K562 (cell line): Measurements from ENCODE around the gene FAAP100. TPM values are rescaled to one million over a fixed set of nuclear protein-coding genes. Genes with fewer than 3 reads are reported as not detected.

Source experiments
- ATAC-seq: fragments of 200-7000 bp; cut with Tn5 transposase; 3 replicates; pipeline ENCODE4 v1.9.1; 2020; ENCODE audit warnings: moderate library complexity
- BruUV-seq: library from RNA; stranded (reverse); fragments of 400-500 nt; replicated peaks from 2 replicates; lab custom pipeline; 2021; lab: Mats Ljungman, UMichigan
- CTCF ChIA-PET: fragments of 300-600 bp; formaldehyde crosslinking; extraction: SDS; loops from one replicate; lab custom pipeline; 2021; ENCODE audit warnings: low intra/inter-chr PET ratio; lab: Yijun Ruan, JAX
- POLR2A ChIA-PET: fragments of 300-600, 350-650 bp; sonication (Branson Sonifier 250); formaldehyde crosslinking; extraction: SDS; loops from one replicate; lab custom pipeline; 2021; ENCODE audit warnings: antibody characterized with exemption, inconsistent platforms; lab: Yijun Ruan, JAX
- DNase-seq, 4 experiments: peaks; one replicate each; pipeline versions ENCODE4 v3.0.0 to v3.0.0-alpha.2; 2011 to 2018; ENCODE audit warnings: low spot score in 3 of 4, mixed read lengths in 3 of 4; ENCODE audit errors: extremely low read depth in 1 of 4
- FAIRE-seq: peaks from 2 replicates; lab custom pipeline; 2011; peaks lifted over from hg19 to GRCh38; lab: Jason Lieb, UNC
- H2AFZ ChIP-seq: 2 replicates; pipeline ENCODE4 v1.6.0; 2011; ENCODE audit warnings: low read depth, low read length, control low read depth, inconsistent platforms
- H3K27ac ChIP-seq: fragments of 200-600 bp; 3 replicates; pipeline ENCODE4 v1.8.0; 2011; ENCODE audit warnings: low read depth, mild to moderate bottlenecking, control low read depth, inconsistent platforms, low read length, moderate library complexity, mixed read lengths; ENCODE audit errors: extremely low read depth
- H3K27me3 ChIP-seq, 2 experiments: fragments of 300-600 bp in 1 of 2; 2 replicates in 1 of 2; 3 replicates in 1 of 2; pipeline versions ENCODE4 v1.6.0 to v1.8.0; 2011; ENCODE audit warnings: inconsistent platforms in 2 of 2, low read length in 2 of 2, mild to moderate bottlenecking in 1 of 2, mixed read lengths in 1 of 2, moderate library complexity in 1 of 2; ENCODE audit not compliant: control insufficient read depth in 2 of 2, insufficient read depth in 2 of 2
- H3K36me3 ChIP-seq: fragments of 300-600 bp; 3 replicates; pipeline ENCODE4 v1.8.0; 2011; ENCODE audit warnings: mild to moderate bottlenecking, low read length, inconsistent platforms; ENCODE audit not compliant: control insufficient read depth, insufficient read depth
- H3K4me1 ChIP-seq, 2 experiments: fragments of 200-600 bp in 1 of 2; replicated peaks in 1 of 2; 2 replicates in 1 of 2; 3 replicates in 1 of 2; pipeline versions ENCODE4 v1.5.1 to v1.8.0; 2011; ENCODE audit warnings: inconsistent platforms in 2 of 2, low read length in 2 of 2, mild to moderate bottlenecking in 1 of 2, mixed read lengths in 1 of 2, moderate library complexity in 1 of 2; ENCODE audit not compliant: control insufficient read depth in 2 of 2, insufficient read depth in 2 of 2
- H3K4me2 ChIP-seq: 2 replicates; pipeline ENCODE4 v1.6.1; 2011; ENCODE audit warnings: low read length, control low read depth, inconsistent platforms, mixed read lengths; ENCODE audit not compliant: insufficient read depth
- H3K4me3 ChIP-seq: fragments of 200-600 bp; sonication (generic), shearing (Covaris generic); 2 replicates; pipeline ENCODE4 v1.5.1; 2016; ENCODE audit warnings: control low read depth, inconsistent platforms
- H3K79me2 ChIP-seq: fragments of 200-600 bp; 3 replicates; pipeline ENCODE4 v1.8.0; 2011; ENCODE audit warnings: low read length, inconsistent platforms; ENCODE audit not compliant: control insufficient read depth, insufficient read depth
- H3K9ac ChIP-seq, 2 experiments: 2 replicates each; pipeline versions ENCODE4 v1.6.0 to v1.6.1; 2011; ENCODE audit warnings: low read depth in 2 of 2, low read length in 2 of 2, control low read depth in 1 of 2, inconsistent platforms in 1 of 2, mild to moderate bottlenecking in 1 of 2, mixed read lengths in 1 of 2; ENCODE audit not compliant: insufficient read depth in 1 of 2
- H3K9me1 ChIP-seq: one replicate; pipeline ENCODE4 v1.6.0; 2011; ENCODE audit warnings: inconsistent platforms, mild to moderate bottlenecking, low read length, moderate library complexity; ENCODE audit not compliant: control insufficient read depth, insufficient read depth
- H3K9me3 ChIP-seq: replicated peaks from 2 replicates; pipeline ENCODE4 v1.5.1; 2011; ENCODE audit warnings: low read depth, low read length, inconsistent platforms; ENCODE audit not compliant: control insufficient read depth, insufficient read depth
- H4K20me1 ChIP-seq: replicated peaks from 2 replicates; pipeline ENCODE4 v1.6.1; 2011; ENCODE audit warnings: low read length, inconsistent platforms, mixed read lengths; ENCODE audit not compliant: control insufficient read depth, insufficient read depth
- ERF ChIP-seq: fragments of 450-650 bp; formaldehyde crosslinking; IDR thresholded peaks from 2 replicates; pipeline ENCODE4 v1.4.0; 2020; ENCODE audit warnings: mild to moderate bottlenecking, mixed read lengths
- GABPA ChIP-seq: fragments of 200-800 bp; sonication (Bioruptor generic); conservative IDR thresholded peaks from 2 replicates; pipeline ENCODE4 v1.6.1; 2016; ENCODE audit warnings: low read depth, missing genetic modification characterization, missing compliant biosample characterization
- HES1 ChIP-seq: fragments of 450-650 bp; IDR thresholded peaks from 2 replicates; pipeline ENCODE4 v1.6.1; 2016; ENCODE audit warnings: low read depth, mild to moderate bottlenecking, moderate library complexity
- HSF4 ChIP-seq: fragments of 250-450 bp; sonication (Bioruptor Pico); IDR thresholded peaks from 2 replicates; pipeline ENCODE4 v2.1.2; 2022; ENCODE audit warnings: mild to moderate bottlenecking, moderate library complexity, borderline replicate concordance
- KDM1A ChIP-seq, 2 experiments: fragments of 450-650 bp; IDR thresholded peaks; 2 replicates each; pipeline ENCODE4 v1.6.1; 2016; ENCODE audit warnings: mild to moderate bottlenecking in 2 of 2
- L3MBTL2 ChIP-seq: fragments of 450-650 bp; IDR thresholded peaks from 2 replicates; pipeline ENCODE4 v1.6.1; 2016; ENCODE audit warnings: mild to moderate bottlenecking, moderate library complexity
- MTA2 ChIP-seq: fragments of 450-650 bp; IDR thresholded peaks from 2 replicates; pipeline ENCODE4 v1.6.1; 2016; ENCODE audit warnings: low read depth
- NFIX ChIP-seq: fragments of 250-450 bp; sonication (Bioruptor Pico); IDR thresholded peaks from 2 replicates; pipeline ENCODE4 v1.4.0; 2020; ENCODE audit warnings: low read depth, mild to moderate bottlenecking, moderate library complexity
- NFYB ChIP-seq: IDR thresholded peaks from 2 replicates; pipeline ENCODE4 v1.6.1; 2011; ENCODE audit warnings: mild to moderate bottlenecking, moderate library complexity; ENCODE audit not compliant: insufficient read length; ENCODE audit errors: extremely low read depth
- POLR2A ChIP-seq: fragments of 450-650 bp; conservative IDR thresholded peaks from 2 replicates; pipeline ENCODE4 v1.6.1; 2016
- POLR2AphosphoS5 ChIP-seq: IDR thresholded peaks from 2 replicates; pipeline ENCODE4 v1.6.1; 2011; ENCODE audit warnings: mild to moderate bottlenecking, low read depth, low read length, moderate library complexity; ENCODE audit not compliant: control insufficient read depth, insufficient read depth
- TBP ChIP-seq: optimal IDR thresholded peaks from 2 replicates; pipeline ENCODE3; 2011; ENCODE audit warnings: low read depth, low read length, improper control_type of control experiment
- TRIM25 ChIP-seq: fragments of 450-650 bp; IDR thresholded peaks from 2 replicates; pipeline ENCODE4 v1.7.0; 2016; ENCODE audit warnings: borderline replicate concordance
- ZNF184 ChIP-seq: sonication (generic); formaldehyde crosslinking; IDR thresholded peaks from 2 replicates; pipeline ENCODE4 v1.5.0; 2020; ENCODE audit warnings: missing genetic modification reagents
- WGBS: fragments of 100-300 bp; shearing (Covaris generic); methylation state at CpG from one replicate; pipeline ENCODE4 v1.1.6; 2016; ENCODE audit warnings: low coverage, mixed read lengths; ENCODE audit not compliant: insufficient coverage; ENCODE audit errors: missing lambda C conversion rate; 5-methylcytosine and 5-hydroxymethylcytosine counted together
- in situ Hi-C: fragments of 300-500 bp; cut with MboI; formaldehyde crosslinking; loops from 4 replicates; pipeline ENCODE4 v1.15.0; 2018; ENCODE audit warnings: inconsistent platforms, mixed read lengths
- intact Hi-C: fragments of 100-400 bp; cut with micrococcal nuclease; formaldehyde crosslinking; loops from 2 replicates; pipeline ENCODE4 v1.14.2; 2022
- polyA plus RNA-seq, 8 experiments: library from polyadenylated mRNA; depleted of rRNA in 4 of 8; stranded (reverse) in 5 of 8; unstranded in 3 of 8; fragments of >200 nt; fragmentation: Nextera tagmentation in 2 of 8; fragmentation: Illumina TruSeq in 1 of 8; extraction: Ambion mirVana in 2 of 8; extraction: Trizol in 1 of 8; gene quantifications; 2 replicates each; pipeline versions ENCODE4 v1.2.1 to v1.2.3, GENCODE V29; 2011 to 2014; ENCODE audit warnings: inconsistent platforms in 1 of 8, missing spikeins in 1 of 8
- total RNA-seq, 7 experiments: library from RNA; depleted of rRNA in 6 of 7; stranded (reverse); fragments of >200 nt in 6 of 7; fragmentation: Illumina TruSeq in 2 of 7; extraction: Trizol in 2 of 7; gene quantifications; 2 replicates each; pipeline versions ENCODE4 v1.2.1 to v1.2.3, GENCODE V29; 2011 to 2021; ENCODE audit warnings: low replicate concordance in 1 of 7
- TF ChIP-seq, protein P1 (sequence below): sonication (generic); formaldehyde crosslinking; IDR thresholded peaks from 2 replicates; pipeline ENCODE4 v1.9.0; 2022; ENCODE audit warnings: mild to moderate bottlenecking, missing genetic modification reagents
- TF ChIP-seq, protein P2 (sequence below), 2 experiments: fragments of 450-650 bp; conservative IDR thresholded peaks; 2 replicates each; pipeline ENCODE4 v1.6.1; 2017; ENCODE audit warnings: mild to moderate bottlenecking in 2 of 2, moderate library complexity in 2 of 2

FAAP100 gene
- total and polyA plus RNA-seq, 9 of the 15 experiments (the other 6 are each of a cell fraction or from before 2014, with no cell fraction given): 0.31 to 51.2 (median 12.6) TPM

DNA sequence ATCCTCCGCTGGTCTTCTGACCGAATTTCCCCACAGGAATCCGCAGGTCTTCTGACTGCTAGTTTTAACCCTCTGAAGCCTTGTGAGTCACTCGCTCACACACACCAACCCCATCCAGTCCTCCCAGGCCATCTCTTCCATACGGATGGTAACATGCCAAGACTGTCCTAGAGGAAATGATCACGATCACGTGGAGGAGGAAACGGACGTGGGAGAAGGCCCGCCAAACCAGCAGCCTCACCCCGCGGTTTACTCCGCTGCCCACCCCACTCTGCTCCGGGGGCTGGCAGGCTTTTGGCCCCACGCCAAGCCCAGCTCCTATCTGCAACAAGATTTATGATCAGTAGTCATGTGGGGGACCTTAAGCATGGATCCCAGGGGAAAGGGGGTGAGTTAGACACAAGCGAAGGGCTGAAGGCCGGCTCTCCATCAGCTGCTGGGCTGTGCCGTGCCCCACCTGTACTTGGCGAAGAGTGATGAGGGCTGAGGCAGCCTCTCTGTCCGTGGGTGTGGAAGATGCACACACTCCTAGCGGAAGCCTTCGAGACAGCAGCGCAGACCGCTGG lies 1.5 kb upstream of the FAAP100 start (continued):
- TF ChIP-seq POLR2AphosphoS5: peak; percentile 26; the same call in 1 of the 2 replicates
- no peak for TF ChIP-seq TRIM25
- no peak for TF ChIP-seq KDM1A (IDR thresholded peaks at IDR 0.05)
- TF ChIP-seq GABPA (tag): no peak
- TF ChIP-seq, protein P1, sequence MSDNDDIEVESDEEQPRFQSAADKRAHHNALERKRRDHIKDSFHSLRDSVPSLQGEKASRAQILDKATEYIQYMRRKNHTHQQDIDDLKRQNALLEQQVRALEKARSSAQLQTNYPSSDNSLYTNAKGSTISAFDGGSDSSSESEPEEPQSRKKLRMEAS (CRISPR knock-in tag): no peak; the same call in 1 of the 2 replicates
- peak; percentile 45; the same call in 1 of the 2 replicates for TF ChIP-seq NFIX (CRISPR knock-in tag)
- TF ChIP-seq MTA2: no peak

DNA sequence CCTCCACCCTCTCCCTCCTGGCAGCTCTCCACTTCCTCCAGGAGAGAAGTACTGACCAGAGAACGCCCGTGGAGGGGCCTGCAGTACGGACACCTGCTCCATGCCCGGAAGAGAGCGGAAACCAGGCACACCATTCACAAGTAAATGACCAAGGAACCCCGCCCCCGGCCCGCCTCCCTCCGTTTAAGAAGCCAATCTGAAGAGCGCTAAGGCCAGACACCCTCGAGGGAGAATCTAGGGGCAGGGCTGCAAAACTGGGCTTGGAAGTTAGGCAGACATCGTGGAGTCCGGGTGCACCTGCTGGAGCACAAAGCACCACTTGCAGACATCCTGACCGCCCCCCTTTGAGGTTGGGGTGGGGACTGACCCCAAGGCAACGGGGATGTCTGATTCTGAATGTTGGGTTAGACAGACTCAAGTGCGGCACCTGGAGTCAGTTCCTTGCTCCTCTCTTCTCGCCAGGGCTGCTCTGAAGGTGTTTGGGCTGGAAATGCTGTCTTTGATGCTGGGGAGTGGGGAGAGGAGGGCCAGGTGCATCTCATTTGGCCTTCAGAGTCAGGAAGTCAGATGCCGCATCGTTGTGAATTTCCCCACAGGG lies 964 bp upstream of the FAAP100 start:
- Histone ChIP-seq H3K4me3 (peak overlapping the region; percentile 97), H3K27me3 (no peaks in the 10 kb centered on the region), H3K9ac (peak overlapping the region; percentile 89 to 96), H3K4me2 (peak overlapping the region; percentile 96), H3K9me1 (peaks cover 4% of the 10 kb centered on the region), H3K4me1 (peaks cover 28 to 72% of the 10 kb centered on the region in 2 experiments), H3K36me3 (peaks cover 49% of the 10 kb centered on the region), H3K9me3 (no peaks in the 10 kb centered on the region), H3K79me2 (peaks cover 37% of the 10 kb centered on the region), H3K27ac (peak overlapping the region; percentile 90), H2AFZ (peak overlapping the region; percentile 96), H4K20me1 (peaks cover 24% of the 10 kb centered on the region)
- CTCF ChIA-PET: no interaction called here
- ATAC-seq: peak; percentile 80
- DNase-seq: peak; percentile 57 to 91 (median 76)
- intact Hi-C loops (no loop called here), in situ Hi-C loops (no loop called here)
- 0% methylated on average over 16 of the region's 19 CpGs for WGBS
- no peak for FAIRE-seq
- BruUV-seq: no TSS peak
- POLR2A ChIA-PET: interaction anchor here (0.8 to 2.4 kb wide), 8 partner anchors 10 to 68 kb away, joined by 3 to 26 read pairs (median 5); no protein-coding TSS in a partner anchor
- TF ChIP-seq ERF (CRISPR knock-in tag) (no peak), TBP (peak; percentile 6), POLR2A (peak; percentile 64; the same call in 1 of the 2 replicates), L3MBTL2 (peak; percentile 31; the same call in 1 of the 2 replicates), HSF4 (CRISPR knock-in tag) (no peak), NFYB (peak; percentile 13), ZNF184 (no peak), HES1 (0 out of 2 replicates have a peak, but pooled peaks have one; percentile 33)
- TF ChIP-seq, protein P2, sequence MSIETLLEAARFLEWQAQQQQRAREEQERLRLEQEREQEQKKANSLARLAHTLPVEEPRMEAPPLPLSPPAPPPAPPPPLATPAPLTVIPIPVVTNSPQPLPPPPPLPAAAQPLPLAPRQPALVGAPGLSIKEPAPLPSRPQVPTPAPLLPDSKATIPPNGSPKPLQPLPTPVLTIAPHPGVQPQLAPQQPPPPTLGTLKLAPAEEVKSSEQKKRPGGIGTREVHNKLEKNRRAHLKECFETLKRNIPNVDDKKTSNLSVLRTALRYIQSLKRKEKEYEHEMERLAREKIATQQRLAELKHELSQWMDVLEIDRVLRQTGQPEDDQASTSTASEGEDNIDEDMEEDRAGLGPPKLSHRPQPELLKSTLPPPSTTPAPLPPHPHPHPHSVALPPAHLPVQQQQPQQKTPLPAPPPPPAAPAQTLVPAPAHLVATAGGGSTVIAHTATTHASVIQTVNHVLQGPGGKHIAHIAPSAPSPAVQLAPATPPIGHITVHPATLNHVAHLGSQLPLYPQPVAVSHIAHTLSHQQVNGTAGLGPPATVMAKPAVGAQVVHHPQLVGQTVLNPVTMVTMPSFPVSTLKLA (conservative IDR thresholded peaks at IDR 0.05): peak; percentile 1 to 53; a peak in 2 of 4 replicates
